GM13977 (cell line): ENCODE measurements around the gene CDK4.

ENCODE experiments used
- DNase-seq: peaks from one replicate; pipeline ENCODE4 v3.0.0; 2012; ENCODE audit warnings: low spot score
- in situ Hi-C: fragments of 300-500 bp; cut with MboI; formaldehyde crosslinking; loops from one replicate; pipeline ENCODE4 v1.12.0; 2022; ENCODE audit warnings: low sequenced_read_pairs, low pct_unique_long_range_greater_than_20kb, mixed read lengths, inconsistent platforms; ENCODE audit not compliant: unreplicated experiment
- TF ChIP-seq, protein P1 (sequence below): IDR thresholded peaks from 2 replicates; pipeline ENCODE4 v1.5.1; 2012; ENCODE audit warnings: mild to moderate bottlenecking, control low read depth; ENCODE audit not compliant: insufficient read depth; ENCODE audit errors: extremely low read depth, missing control alignments

CDK4 gene

GRCh38 chr12:57732270-57732669 lies 19.8 kb downstream of the CDK4 start:
- in situ Hi-C loops: no loop called here
- no peak for DNase-seq
- TF ChIP-seq, protein P1, sequence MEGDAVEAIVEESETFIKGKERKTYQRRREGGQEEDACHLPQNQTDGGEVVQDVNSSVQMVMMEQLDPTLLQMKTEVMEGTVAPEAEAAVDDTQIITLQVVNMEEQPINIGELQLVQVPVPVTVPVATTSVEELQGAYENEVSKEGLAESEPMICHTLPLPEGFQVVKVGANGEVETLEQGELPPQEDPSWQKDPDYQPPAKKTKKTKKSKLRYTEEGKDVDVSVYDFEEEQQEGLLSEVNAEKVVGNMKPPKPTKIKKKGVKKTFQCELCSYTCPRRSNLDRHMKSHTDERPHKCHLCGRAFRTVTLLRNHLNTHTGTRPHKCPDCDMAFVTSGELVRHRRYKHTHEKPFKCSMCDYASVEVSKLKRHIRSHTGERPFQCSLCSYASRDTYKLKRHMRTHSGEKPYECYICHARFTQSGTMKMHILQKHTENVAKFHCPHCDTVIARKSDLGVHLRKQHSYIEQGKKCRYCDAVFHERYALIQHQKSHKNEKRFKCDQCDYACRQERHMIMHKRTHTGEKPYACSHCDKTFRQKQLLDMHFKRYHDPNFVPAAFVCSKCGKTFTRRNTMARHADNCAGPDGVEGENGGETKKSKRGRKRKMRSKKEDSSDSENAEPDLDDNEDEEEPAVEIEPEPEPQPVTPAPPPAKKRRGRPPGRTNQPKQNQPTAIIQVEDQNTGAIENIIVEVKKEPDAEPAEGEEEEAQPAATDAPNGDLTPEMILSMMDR: no peak

- no peak for DNase-seq
- in situ Hi-C loops: no loop called here
- TF ChIP-seq, protein P1: no peak
These were observed 20.6 kb downstream of the CDK4 start for GRCh38 chr12:57731411-57732080.

DNA sequence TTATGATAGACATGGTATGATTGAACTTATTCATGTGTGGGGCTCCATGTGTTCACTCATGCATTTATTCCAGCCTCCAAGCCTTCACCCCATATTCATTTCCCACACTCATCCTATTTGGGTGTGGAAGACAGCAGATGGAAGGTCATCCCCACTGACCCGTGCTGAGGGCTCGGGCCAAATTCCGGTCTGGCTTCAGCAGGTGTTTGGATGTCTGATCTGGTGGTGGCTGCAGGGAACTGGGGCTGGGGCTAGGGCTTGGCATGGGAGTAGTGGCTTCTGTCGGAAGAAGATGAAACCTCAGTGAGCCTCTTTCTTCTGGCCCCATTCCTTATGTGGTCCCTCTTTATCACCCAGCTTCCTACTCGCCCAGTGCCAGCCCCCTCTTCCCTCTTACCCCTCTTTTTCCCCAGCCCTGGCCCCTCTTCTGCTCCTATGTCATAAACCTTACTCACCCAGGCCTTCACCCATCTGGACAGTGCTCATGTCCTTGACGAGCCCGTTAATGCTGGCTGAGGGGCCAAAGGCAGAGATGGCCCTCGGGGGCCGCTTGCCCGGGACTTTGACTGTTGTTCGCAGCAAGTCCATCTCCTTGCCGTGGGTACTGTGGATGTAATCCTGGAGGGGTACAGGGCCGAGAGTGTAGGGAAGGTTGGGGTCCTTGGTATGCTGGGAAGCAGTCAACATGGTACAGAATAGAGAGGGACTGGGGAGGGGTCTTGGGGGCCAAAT lies 21.6 kb downstream of the CDK4 start:
- no peak for DNase-seq
- TF ChIP-seq, protein P1: no peak
- in situ Hi-C loops: no loop called here

DNA sequence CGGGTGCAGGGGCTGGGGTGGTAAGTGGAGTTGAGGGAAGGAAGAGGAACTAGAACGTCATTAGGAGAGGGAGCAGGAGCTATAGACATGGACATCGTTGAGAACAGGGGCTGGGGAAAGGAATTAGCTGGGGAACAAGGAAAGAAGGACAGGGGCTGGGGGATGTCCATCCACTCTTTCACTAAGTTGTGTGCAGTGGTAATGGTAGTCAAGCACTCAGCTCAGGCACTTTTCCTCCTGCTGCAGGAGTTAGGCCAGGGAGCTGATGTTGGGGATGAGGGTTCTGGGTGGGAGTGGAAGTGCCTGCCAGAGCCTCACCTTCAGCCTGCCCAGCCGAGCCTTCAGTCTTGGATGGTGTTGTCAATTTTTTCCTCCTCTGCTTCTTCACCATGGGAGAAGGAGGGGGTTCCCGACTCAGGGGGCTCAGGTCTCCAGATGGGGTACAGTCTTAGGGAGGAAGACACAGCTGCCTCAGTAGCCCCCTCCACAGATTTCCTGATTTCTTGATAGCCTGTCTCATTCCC lies 22.7 kb downstream of the CDK4 start:
- TF ChIP-seq, protein P1: no peak
- in situ Hi-C loops: no loop called here
- DNase-seq: peak; percentile 12

- peak; percentile 20 for DNase-seq
- in situ Hi-C loops: no loop called here
- TF ChIP-seq, protein P1: no peak
These were observed 24.2 kb downstream of the CDK4 start for GRCh38 chr12:57727758-57728395.

DNA sequence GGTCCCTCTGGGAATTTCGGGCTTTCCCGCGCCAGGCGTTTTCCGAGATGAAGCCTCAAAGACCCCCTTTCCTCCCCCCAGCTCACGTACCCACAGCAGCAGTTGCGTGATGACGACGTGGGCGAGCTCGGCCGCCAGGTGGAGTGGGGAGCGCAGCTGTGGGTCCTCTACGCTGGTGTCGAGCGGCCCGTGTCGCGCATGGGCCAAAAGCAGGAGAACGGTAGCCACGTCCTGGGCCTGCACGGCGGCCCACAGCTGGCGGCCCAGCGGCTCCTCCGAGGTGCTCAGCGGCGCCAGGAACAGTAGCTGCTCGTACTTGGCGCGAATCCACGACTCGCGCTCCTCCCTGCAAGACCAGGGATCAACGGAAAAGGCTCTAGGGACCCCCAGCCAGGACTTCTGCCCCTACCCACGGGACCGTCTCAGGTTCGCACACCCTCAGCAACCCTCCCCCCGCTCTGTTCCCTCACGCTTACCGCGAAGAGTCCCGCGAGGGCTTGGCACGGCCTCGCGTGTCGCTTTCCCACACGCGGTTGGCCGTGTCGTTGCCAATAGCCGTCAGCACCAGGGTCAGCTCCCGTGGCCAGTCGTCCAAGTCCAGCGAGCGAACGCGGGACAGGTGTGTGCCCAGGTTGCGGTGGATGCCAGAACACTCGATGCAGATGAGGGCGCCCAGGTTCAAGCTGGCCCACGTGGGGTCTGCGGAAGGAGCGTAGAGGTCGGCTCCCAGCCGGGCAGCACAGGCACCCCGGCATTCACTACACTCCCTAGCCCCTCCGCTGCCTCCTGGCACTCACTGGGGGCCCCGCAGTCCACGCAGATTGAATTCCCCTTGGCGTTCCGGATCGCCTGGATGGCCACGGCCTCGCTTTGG lies 25.0 kb downstream of the CDK4 start:
- DNase-seq: peak; percentile 20
- in situ Hi-C loops: no loop called here
- TF ChIP-seq, protein P1: no peak
